Measurements from ENCODE around the gene SH3D19. TPM values are rescaled to one million over a fixed set of nuclear protein-coding genes. Genes with fewer than 3 reads are reported as not detected.
A peak's percentile ranks its signal among the peaks of the same experiment; 100 is the strongest.
"Not testable (repeated sequence)": the region's sequence is repeated elsewhere in the genome, so short reads cannot be mapped to it uniquely, and the experiment has no call there.

SH3D19 gene
- total RNA-seq, 1 donor from 2014 or later: 66.5 TPM

DNA sequence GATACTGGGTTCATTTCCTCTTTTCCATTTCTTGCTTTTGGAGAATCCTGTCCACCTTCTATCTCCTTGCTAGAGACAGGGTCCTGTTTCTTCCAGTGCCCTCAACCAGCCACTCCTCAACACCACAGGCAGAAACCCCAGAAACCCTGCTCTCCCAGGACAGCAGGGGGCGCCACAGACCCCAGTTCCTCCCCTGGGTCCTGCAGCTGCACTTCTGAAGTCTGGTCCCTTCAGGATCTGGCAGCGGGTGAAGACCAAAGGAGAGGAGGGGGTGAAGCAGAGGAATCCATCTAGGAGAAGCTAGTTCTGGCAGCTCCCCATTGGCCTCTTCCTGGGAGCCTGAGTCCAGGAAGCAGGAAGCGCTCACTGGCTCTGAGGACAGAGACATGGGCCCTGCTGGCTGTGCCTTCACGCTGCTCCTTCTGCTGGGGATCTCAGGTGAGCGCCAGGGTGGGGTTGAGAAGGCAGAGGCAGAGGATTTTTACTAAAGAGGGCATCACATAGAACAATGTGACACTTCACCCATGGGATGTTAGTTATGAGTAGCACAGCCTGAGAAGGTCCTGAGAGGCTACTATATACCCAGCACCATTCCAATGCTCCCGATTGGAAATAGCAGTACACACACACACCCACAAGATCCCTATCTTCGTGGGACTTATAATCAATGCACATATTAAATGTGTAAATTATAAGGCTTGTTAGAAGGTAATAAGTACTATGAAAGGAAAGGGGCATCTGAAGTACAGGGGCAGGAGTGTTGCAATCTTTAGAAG, 48.4 kb downstream of the SH3D19 start, which contains the start of gene PRSS48:
Gene PRSS48 (plus strand): TSS at position 375 of the 776 bp plus-strand sequence. CDS start 12 bp downstream, at position 387.
- Histone ChIP-seq H3K27me3 (ENCODE audit: insufficient read depth, low read length) (no peaks in the 10 kb centered on the region), H3K27ac (ENCODE audit: low read depth, low read length) (no peak within 1 kb of the TSS), H3K4me2 (ENCODE audit: low read length) (no peak within 1 kb of the TSS), H3K4me3 (ENCODE audit: insufficient read depth, low read depth, low read length) (no peak within 1 kb of the TSS), H4K20me1 (ENCODE audit: insufficient read depth, low read length) (peaks cover 15% of the 10 kb centered on the region), H3K9ac (ENCODE audit: low read length) (no peak within 1 kb of the TSS), H3K4me1 (ENCODE audit: insufficient read depth, low read length) (no peaks in the 10 kb centered on the region), H3K79me2 (ENCODE audit: insufficient read depth, low read length) (no peaks in the 10 kb centered on the region), H2AFZ (ENCODE audit: low read depth, low read length) (no peak within 1 kb of the TSS), H3K9me3 (ENCODE audit: insufficient read depth, low read depth, low read length) (no peaks in the 10 kb centered on the region), H3K36me3 (ENCODE audit: insufficient read depth, low read length) (no peaks in the 10 kb centered on the region)
- no peaks in the 10 kb centered on the region for H3K4me1 Mint-ChIP-seq (ENCODE audit: low read depth, unreplicated experiment)
- H3K27ac Mint-ChIP-seq (ENCODE audit: unreplicated experiment): no peak within 1 kb of the TSS
- DNase-seq (ENCODE audit: low read depth) (peak; percentile 11), FAIRE-seq (no peak)
- no peaks in the 10 kb centered on the region for H3K9me3 Mint-ChIP-seq (ENCODE audit: unreplicated experiment)
- TF ChIP-seq EZH2 (IDR thresholded peaks at IDR 0.05; ENCODE audit: insufficient read depth, low read length) (no peak), CTCF (IDR thresholded peaks at IDR 0.05; ENCODE audit: insufficient read depth, low read depth, low read length) (peak; percentile 65)
- H3K27me3 Mint-ChIP-seq (ENCODE audit: low read depth, unreplicated experiment): no peaks in the 10 kb centered on the region
- no peak within 1 kb of the TSS for H3K4me3 Mint-ChIP-seq (ENCODE audit: unreplicated experiment)
- no peaks in the 10 kb centered on the region for H3K36me3 Mint-ChIP-seq (ENCODE audit: low read depth, unreplicated experiment)

DNA sequence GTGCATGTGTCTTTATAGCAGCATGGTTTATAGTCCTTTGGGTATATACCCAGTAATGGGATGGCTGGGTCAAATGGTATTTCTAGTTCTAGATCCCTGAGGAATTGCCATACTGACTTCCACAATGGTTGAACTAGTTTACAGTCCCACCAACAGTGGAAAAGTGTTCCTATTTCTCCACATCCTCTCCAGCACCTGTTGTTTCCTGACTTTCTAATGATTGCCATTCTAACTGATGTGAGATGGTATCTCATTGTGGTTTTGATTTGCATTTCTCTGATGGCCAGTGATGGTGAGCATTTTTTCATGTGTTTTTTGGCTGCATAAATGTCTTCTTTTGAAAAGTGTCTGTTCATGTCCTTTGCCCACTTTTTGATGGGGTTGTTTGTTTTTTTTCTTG, 56.5 kb downstream of the SH3D19 start:
- H3K9ac ChIP-seq (ENCODE audit: low read length); H3K27ac Mint-ChIP-seq (ENCODE audit: unreplicated experiment); H3K9me3 Mint-ChIP-seq (ENCODE audit: unreplicated experiment); H3K79me2 ChIP-seq (ENCODE audit: insufficient read depth, low read length); H3K36me3 Mint-ChIP-seq (ENCODE audit: low read depth, unreplicated experiment); H3K4me1 Mint-ChIP-seq (ENCODE audit: low read depth, unreplicated experiment); H3K27me3 ChIP-seq (ENCODE audit: insufficient read depth, low read length); DNase-seq (ENCODE audit: low read depth); FAIRE-seq; H3K36me3 ChIP-seq (ENCODE audit: insufficient read depth, low read length); H4K20me1 ChIP-seq (ENCODE audit: insufficient read depth, low read length); H3K4me3 ChIP-seq (ENCODE audit: insufficient read depth, low read depth, low read length); H3K4me2 ChIP-seq (ENCODE audit: low read length); H3K27ac ChIP-seq (ENCODE audit: low read depth, low read length); H3K4me3 Mint-ChIP-seq (ENCODE audit: unreplicated experiment); H3K9me3 ChIP-seq (ENCODE audit: insufficient read depth, low read depth, low read length); H3K4me1 ChIP-seq (ENCODE audit: insufficient read depth, low read length); H3K27me3 Mint-ChIP-seq (ENCODE audit: low read depth, unreplicated experiment); H2AFZ ChIP-seq (ENCODE audit: low read depth, low read length): not testable (repeated sequence)

DNA sequence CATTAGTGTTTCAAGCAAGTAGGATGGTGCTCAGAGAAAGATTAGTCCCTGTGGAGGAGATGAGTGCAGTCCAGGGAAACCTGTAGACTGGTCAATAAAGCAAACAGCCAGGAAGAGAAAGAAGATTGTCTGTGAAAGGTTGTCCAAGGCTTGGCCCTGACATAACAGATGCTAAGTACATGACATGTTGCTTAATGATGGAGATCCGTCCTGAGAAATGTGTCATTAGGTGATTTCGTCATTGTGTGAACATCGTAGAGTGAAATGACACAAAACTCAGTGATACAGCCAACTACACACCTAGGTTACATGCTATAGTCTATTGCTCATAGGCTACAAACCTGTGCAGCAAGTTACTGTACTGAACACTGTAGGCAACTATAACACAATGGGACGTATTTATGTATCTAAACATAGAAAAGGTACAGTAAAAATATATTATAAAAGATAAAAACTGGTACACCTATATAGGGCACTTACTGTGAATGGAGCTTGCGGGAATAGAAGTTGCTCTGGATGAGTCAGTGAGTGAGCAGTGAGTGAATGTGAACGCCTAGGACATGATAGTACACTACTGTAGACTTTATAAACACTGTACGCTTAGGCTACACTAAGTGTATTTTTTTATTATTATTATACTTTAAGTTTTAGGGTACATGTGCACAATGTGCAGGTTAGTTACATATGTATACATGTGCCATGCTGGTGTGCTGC, 57.4 kb downstream of the SH3D19 start:
- Mint-ChIP-seq H3K4me1 (ENCODE audit: low read depth, unreplicated experiment) (peaks cover 10% of the 10 kb centered on the region), H3K4me3 (ENCODE audit: unreplicated experiment) (no peak overlapping the region), H3K36me3 (ENCODE audit: low read depth, unreplicated experiment) (no peaks in the 10 kb centered on the region), H3K27ac (ENCODE audit: unreplicated experiment) (no peak overlapping the region), H3K9me3 (ENCODE audit: unreplicated experiment) (no peaks in the 10 kb centered on the region), H3K27me3 (ENCODE audit: low read depth, unreplicated experiment) (no peaks in the 10 kb centered on the region)
- no peak overlapping the region for H3K27ac ChIP-seq (ENCODE audit: low read depth, low read length)
- no peak overlapping the region for H2AFZ ChIP-seq (ENCODE audit: low read depth, low read length)
- TF ChIP-seq EZH2 (IDR thresholded peaks at IDR 0.05; ENCODE audit: insufficient read depth, low read length): no peak
- TF ChIP-seq CTCF (IDR thresholded peaks at IDR 0.05; ENCODE audit: insufficient read depth, low read depth, low read length): no peak
- H3K4me2 ChIP-seq (ENCODE audit: low read length): no peak overlapping the region
- H3K79me2 ChIP-seq (ENCODE audit: insufficient read depth, low read length): no peaks in the 10 kb centered on the region
- no peak for DNase-seq (ENCODE audit: low read depth)
- no peak overlapping the region for H3K9ac ChIP-seq (ENCODE audit: low read length)
- no peaks in the 10 kb centered on the region for H4K20me1 ChIP-seq (ENCODE audit: insufficient read depth, low read length)
- no peaks in the 10 kb centered on the region for H3K4me1 ChIP-seq (ENCODE audit: insufficient read depth, low read length)
- H3K4me3 ChIP-seq (ENCODE audit: insufficient read depth, low read depth, low read length): no peak overlapping the region
- H3K27me3 ChIP-seq (ENCODE audit: insufficient read depth, low read length): no peaks in the 10 kb centered on the region
- H3K36me3 ChIP-seq (ENCODE audit: insufficient read depth, low read length): no peaks in the 10 kb centered on the region
- no peaks in the 10 kb centered on the region for H3K9me3 ChIP-seq (ENCODE audit: insufficient read depth, low read depth, low read length)
- peak; percentile 75 for FAIRE-seq
